Peyer's patch (tissue), 4 donors: ENCODE data around the gene MCF2L.

Experiments used
- POLR2A ChIP-seq, 2 donors: fragments of 450-650 bp; IDR thresholded peaks; one replicate each; pipeline ENCODE4 v1.5.1; 2017; ENCODE audit warnings: antibody characterized with exemption in 2 of 2, mild to moderate bottlenecking in 2 of 2, moderate library complexity in 2 of 2
- TF ChIP-seq, protein P1 (sequence below), 6 experiments: fragments of 450-650 bp in 4 of 6; fragments of 200-600 bp in 2 of 6; sonication (generic) in 1 of 6; IDR thresholded peaks; one replicate each; pipeline ENCODE4 v1.5.1; 2017 to 2019; ENCODE audit warnings: antibody characterized with exemption in 6 of 6, mild to moderate bottlenecking in 3 of 6, moderate library complexity in 1 of 6

GRCh38 chr13:112924365-112924764 is 44.6 kb upstream of the MCF2L start:
- TF ChIP-seq, protein P1, sequence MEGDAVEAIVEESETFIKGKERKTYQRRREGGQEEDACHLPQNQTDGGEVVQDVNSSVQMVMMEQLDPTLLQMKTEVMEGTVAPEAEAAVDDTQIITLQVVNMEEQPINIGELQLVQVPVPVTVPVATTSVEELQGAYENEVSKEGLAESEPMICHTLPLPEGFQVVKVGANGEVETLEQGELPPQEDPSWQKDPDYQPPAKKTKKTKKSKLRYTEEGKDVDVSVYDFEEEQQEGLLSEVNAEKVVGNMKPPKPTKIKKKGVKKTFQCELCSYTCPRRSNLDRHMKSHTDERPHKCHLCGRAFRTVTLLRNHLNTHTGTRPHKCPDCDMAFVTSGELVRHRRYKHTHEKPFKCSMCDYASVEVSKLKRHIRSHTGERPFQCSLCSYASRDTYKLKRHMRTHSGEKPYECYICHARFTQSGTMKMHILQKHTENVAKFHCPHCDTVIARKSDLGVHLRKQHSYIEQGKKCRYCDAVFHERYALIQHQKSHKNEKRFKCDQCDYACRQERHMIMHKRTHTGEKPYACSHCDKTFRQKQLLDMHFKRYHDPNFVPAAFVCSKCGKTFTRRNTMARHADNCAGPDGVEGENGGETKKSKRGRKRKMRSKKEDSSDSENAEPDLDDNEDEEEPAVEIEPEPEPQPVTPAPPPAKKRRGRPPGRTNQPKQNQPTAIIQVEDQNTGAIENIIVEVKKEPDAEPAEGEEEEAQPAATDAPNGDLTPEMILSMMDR (IDR thresholded peaks at IDR 0.05), result no peak
- TF ChIP-seq POLR2A (IDR thresholded peaks at IDR 0.05), result no peak
